RWPE1 (cell line): Measurements from ENCODE around the gene TRIM28.

ENCODE experiments used
- CTCF ChIA-PET: fragments of 350-600 bp; sonication (Branson Sonifier 250); formaldehyde crosslinking; extraction: SDS; loops from one replicate; lab custom pipeline; 2021; lab: Yijun Ruan, JAX
- POLR2A ChIA-PET: fragments of 400-600 bp; formaldehyde crosslinking; extraction: SDS; loops from one replicate; lab custom pipeline; 2020; ENCODE audit warnings: antibody characterized with exemption; ENCODE audit not compliant: low non-redundant PET; lab: Yijun Ruan, JAX
- DNase-seq: peaks from one replicate; pipeline ENCODE4 v3.0.0; 2012; ENCODE audit warnings: low spot score
- H3K27ac ChIP-seq: fragments of 450-650 bp; 2 replicates; pipeline ENCODE4 v1.5.1; 2017
- TF ChIP-seq, protein P1 (sequence below): fragments of 450-650 bp; conservative IDR thresholded peaks from 2 replicates; pipeline ENCODE4 v1.5.1; 2017; ENCODE audit warnings: low read depth, mild to moderate bottlenecking

TRIM28 gene

DNA sequence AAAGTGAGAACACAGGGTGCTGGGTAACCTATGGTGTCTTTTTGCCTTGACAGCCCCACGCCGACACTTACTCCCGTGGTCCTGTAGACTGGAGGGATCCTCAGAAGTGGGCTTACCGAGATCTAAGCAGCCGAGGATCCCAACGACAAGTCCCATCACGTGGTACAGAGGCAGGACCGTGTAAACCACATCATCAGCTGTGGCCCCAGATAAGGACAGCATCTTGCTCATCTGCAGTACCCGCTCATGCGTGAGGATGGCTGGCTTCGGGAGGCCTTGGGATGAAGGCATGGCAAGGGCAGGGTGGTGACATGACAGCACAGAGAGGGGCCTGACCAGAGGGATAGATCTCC lies 34.2 kb upstream of the TRIM28 start:
- ChIA-PET CTCF (interaction anchor here (0.6 kb wide), 1 partner anchor 9 kb away, joined by 4 read pairs; no protein-coding TSS in a partner anchor), POLR2A (no interaction called here)
- TF ChIP-seq, protein P1, sequence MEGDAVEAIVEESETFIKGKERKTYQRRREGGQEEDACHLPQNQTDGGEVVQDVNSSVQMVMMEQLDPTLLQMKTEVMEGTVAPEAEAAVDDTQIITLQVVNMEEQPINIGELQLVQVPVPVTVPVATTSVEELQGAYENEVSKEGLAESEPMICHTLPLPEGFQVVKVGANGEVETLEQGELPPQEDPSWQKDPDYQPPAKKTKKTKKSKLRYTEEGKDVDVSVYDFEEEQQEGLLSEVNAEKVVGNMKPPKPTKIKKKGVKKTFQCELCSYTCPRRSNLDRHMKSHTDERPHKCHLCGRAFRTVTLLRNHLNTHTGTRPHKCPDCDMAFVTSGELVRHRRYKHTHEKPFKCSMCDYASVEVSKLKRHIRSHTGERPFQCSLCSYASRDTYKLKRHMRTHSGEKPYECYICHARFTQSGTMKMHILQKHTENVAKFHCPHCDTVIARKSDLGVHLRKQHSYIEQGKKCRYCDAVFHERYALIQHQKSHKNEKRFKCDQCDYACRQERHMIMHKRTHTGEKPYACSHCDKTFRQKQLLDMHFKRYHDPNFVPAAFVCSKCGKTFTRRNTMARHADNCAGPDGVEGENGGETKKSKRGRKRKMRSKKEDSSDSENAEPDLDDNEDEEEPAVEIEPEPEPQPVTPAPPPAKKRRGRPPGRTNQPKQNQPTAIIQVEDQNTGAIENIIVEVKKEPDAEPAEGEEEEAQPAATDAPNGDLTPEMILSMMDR, result no peak
- no peak overlapping the region for H3K27ac ChIP-seq
- DNase-seq, result no peak

DNA sequence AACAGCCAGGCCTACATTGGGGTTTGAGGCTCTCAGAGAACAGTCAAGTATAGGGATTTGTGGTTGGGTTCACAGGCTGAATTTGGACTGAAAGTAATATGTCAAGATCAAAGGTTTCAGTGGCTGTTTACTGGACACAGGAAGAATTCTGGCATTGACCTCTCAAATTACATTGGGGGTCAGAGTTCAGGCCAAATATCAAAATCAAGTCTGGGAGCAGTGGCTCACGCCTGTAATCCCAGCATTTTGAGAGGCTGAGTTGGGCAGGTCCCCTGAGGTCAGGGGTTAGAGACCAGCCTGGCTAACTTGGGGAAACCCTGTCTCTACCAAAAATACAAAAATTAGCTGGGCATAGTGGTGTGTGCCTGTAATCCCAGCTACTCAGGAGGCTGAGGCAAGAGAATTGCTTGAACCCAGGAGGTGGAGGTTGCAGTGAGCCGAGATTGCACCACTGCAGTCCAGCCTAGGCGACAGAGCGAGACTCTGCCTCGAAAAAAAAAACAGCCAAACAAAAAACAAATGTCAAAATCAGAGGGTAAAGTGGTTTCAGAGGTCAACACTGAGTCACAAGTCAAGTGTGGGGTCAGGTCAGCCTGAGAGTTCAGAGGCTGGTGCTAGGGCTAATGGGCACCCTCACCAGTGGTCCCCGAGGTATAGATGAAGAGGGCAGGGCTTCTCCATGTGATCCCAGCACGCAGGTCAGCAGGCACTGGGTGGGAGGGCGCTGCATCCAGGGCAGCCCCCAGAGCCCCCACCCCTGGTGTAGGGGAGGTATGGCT lies 33.6 kb upstream of the TRIM28 start:
- CTCF ChIA-PET, result no interaction called here
- POLR2A ChIA-PET, result no interaction called here

DNA sequence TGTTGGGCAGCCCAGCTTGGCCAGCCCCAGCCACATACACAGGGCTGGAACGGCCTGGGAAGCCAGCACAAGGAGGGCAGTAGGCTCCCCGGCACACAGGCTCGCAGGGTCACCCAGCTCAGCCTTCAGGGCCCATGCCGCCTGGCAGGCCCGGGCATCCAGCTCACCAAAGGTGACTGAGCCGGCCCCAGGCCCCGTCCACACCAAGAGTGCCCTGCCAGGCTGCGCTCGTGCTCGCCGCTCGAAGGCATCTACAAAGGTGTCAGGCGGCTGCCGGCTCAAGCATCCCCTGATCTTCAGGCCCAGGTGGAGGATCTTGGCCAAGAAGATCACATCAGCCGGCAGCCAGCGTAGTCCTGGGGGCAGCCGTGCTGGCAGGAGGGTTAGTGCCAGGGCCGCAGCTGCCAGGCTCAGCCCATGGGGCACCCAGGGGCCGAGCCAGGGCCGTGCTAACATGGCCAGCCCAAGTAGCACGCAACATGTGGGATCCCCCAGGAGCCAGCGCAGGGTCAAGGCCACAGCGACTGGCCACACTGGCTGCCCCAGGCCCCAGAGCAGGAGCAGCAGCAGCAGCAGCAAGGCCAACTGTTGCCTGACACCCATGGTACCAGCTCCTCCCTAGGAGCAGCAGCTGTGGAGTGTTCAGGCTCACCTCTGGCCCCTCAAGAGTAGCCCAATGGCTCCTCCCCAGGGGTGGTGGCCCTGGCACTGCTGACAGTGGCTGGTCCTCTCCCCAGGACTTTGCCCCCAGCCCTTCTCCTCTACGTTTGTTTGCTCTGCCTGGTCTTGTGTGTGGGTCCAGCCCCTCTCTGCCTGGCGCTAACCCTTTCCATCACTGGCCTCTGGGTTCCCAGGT lies 32.3 kb upstream of the TRIM28 start, which contains the start of gene SLC27A5:
Gene SLC27A5 (minus strand): TSS at position 640 of the 856 bp plus-strand sequence. CDS start 37 bp downstream, at position 603.
- POLR2A ChIA-PET, result interaction anchor here (1.0 kb wide), 1 partner anchor 46 kb away, joined by 3 read pairs; no protein-coding TSS in a partner anchor
- H3K27ac ChIP-seq, result 0 out of 2 replicates have a peak within 1 kb of the TSS, but pooled peaks have one; percentile 77
- DNase-seq, result no peak
- CTCF ChIA-PET, result no interaction called here
- TF ChIP-seq, protein P1, result no peak

More for the DNA sequence above, 33.6 kb upstream of the TRIM28 start:
- no peak overlapping the region for H3K27ac ChIP-seq
- TF ChIP-seq, protein P1, result no peak
- DNase-seq, result no peak

DNA sequence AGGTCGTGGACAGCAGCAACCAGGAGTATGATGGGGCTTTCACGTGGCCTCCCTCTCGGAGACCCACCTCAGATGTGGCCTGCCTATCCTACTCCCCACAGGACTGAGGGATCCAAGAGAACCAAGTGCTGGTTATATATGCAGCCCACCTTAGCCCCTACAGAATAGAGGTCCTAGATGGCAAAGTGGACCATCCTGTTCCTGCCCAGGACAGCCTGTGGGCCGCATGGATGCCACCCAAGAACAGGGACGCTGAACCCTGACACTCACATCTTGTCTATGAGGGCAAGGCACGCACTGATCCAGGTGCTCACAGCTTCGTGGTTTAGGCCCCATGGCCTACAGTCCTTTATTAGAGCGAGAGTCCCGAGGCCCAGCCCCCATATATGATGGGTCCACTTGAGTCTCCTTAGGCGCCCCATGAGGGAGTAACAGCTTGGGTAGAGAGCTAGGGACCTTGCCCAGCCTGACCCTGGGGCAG lies 30.6 kb upstream of the TRIM28 start:
- peak overlapping the region; percentile 77 for H3K27ac ChIP-seq
- ChIA-PET CTCF (interaction anchor here (0.7 kb wide), 1 partner anchor 61 kb away, joined by 3 read pairs; no protein-coding TSS in a partner anchor), POLR2A (interaction anchor here (0.6 to 1.7 kb wide), 3 partner anchors 13 to 42 kb away, joined by 3 to 5 read pairs (median 3); partner anchors contain the start of gene CHMP2A)
- no peak for DNase-seq
- TF ChIP-seq, protein P1, result no peak

DNA sequence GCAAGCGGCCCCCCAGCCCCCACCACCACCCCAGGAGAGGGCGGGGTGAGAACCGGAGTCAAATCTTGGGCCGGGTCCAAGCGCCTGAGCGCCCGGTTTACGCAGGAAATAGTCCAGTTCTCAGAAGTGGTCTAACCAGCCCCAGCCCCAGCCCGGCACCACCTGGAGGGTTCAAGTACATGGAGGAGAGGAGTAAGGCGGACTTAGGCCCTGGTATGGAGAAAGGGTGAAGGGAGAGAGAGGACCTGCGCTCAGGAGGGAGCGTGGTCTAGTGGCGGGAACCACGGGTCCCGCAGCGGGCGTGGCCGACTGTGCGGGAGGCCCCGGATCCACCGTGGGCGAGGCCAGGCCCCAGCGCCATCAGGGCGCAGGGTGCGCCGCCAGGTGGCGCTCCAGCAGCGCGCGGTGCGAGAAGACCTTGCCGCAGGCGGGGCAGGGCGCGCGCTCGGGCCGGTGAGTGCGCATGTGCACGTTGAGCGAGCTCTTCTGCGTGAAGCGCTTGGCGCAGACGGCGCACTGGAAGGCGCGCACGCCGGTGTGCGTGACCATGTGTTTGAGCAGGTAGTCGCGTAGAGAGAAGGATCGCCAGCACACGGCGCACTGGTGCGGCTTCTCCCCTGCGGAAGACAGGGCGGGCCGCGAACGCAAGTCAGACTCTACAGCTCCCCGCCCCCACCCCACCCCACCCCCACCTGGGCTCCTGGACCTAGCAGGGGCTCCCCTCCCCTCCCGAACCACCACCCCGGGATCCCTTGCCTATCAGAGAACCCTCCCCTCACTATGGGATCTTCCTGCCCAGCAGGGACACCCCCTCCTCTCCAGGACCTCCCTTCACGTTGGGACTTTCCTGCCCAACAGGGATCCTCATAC lies 29.9 kb upstream of the TRIM28 start:
- TF ChIP-seq, protein P1, result peak; percentile 96
- peak overlapping the region; percentile 77 for H3K27ac ChIP-seq
- peak; percentile 76 for DNase-seq
- ChIA-PET POLR2A (interaction anchor here (0.6 to 1.7 kb wide), 3 partner anchors 14 to 41 kb away, joined by 3 to 5 read pairs (median 3); partner anchors contain the start of gene CHMP2A), CTCF (interaction anchor here (0.6 to 0.7 kb wide), 6 partner anchors 14 to 292 kb away, joined by 3 to 4 read pairs (median 3); partner anchors contain the start of gene TRIM28)
